ENCODE results near the gene LIPA.

LIPA gene

GRCh38 chr10:89280508-89280907 is 28.9 kb upstream of the LIPA start:
- Mint-ChIP-seq H3K4me3 (no peak overlapping the region), H3K36me3 (no peaks in the 10 kb centered on the region), H3K9me3 (no peaks in the 10 kb centered on the region), H3K27ac (no peak overlapping the region), H3K27me3 (no peaks in the 10 kb centered on the region), H3K4me1 (peaks cover 3% of the 10 kb centered on the region)
- DNase-seq (ENCODE audit: low spot score in 2 of 2): no peak
- no peak for ATAC-seq (ENCODE audit: low read depth)

GRCh38 chr10:89279421-89279869 is 27.9 kb upstream of the LIPA start:
- Mint-ChIP-seq H3K27ac (no peak overlapping the region), H3K36me3 (no peaks in the 10 kb centered on the region), H3K4me1 (peaks cover 3% of the 10 kb centered on the region), H3K27me3 (no peaks in the 10 kb centered on the region), H3K4me3 (no peak overlapping the region), H3K9me3 (no peaks in the 10 kb centered on the region)
- no peak for ATAC-seq (ENCODE audit: low read depth)
- DNase-seq (ENCODE audit: low spot score in 2 of 2): no peak

DNA sequence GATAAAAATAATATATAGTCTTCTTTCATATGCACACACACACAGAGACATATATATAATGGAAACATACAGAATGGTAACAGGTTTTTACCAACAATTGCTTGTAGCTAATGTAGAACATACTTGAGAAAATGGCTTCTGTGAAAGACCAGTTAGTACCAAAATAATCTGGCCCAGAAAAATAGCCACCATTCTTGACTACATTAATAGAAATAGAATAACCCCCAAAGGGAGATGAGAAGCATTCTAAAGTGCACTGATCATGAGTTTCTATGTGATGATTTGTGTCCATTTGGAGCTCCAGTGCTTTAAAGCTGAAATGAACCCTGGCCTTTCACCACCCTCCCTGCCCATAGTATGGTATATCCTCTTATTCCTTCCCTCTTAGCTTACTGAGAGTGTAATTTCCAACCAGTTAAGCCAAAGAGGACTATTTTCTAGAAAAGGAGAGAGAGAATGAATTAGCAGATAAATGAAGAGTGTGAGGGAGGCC is 27.4 kb upstream of the LIPA start:
- DNase-seq (ENCODE audit: low spot score in 2 of 2) (no peak), ATAC-seq (ENCODE audit: low read depth) (no peak)
- H3K27me3 Mint-ChIP-seq: no peaks in the 10 kb centered on the region
- no peaks in the 10 kb centered on the region for H3K9me3 Mint-ChIP-seq
- no peak overlapping the region for H3K27ac Mint-ChIP-seq
- H3K4me1 Mint-ChIP-seq: peaks cover 3% of the 10 kb centered on the region
- no peak overlapping the region for H3K4me3 Mint-ChIP-seq
- no peaks in the 10 kb centered on the region for H3K36me3 Mint-ChIP-seq

DNA sequence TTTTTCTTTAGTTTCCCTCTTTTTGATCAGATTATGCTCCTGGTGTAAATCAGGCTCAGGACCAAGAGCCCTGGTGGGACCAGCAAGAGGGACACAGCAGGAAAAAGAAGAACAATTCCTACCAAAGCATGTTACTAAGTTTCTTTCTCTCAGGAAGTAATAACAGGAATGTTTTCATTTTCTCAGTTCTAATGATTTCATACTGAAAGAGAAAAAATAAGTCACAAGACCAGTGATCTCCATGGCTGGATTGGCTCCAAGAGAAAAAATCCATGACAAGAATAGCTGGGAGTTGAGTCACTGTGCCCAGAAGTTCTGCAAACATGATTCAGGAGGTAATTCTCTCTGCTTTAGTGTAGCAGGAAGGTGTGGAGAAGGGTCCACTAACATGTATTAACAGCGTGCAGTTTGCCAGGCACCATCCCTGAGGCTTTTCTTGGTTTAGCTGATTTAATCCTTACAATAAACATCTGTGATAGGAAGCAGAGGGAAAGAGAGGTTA is 26.5 kb upstream of the LIPA start:
- ATAC-seq (ENCODE audit: low read depth) (no peak), DNase-seq (ENCODE audit: low spot score in 2 of 2) (no peak)
- no peak overlapping the region for H3K27ac Mint-ChIP-seq
- no peaks in the 10 kb centered on the region for H3K4me1 Mint-ChIP-seq
- H3K9me3 Mint-ChIP-seq: no peaks in the 10 kb centered on the region
- H3K36me3 Mint-ChIP-seq: no peaks in the 10 kb centered on the region
- no peak overlapping the region for H3K4me3 Mint-ChIP-seq
- H3K27me3 Mint-ChIP-seq: no peaks in the 10 kb centered on the region

DNA sequence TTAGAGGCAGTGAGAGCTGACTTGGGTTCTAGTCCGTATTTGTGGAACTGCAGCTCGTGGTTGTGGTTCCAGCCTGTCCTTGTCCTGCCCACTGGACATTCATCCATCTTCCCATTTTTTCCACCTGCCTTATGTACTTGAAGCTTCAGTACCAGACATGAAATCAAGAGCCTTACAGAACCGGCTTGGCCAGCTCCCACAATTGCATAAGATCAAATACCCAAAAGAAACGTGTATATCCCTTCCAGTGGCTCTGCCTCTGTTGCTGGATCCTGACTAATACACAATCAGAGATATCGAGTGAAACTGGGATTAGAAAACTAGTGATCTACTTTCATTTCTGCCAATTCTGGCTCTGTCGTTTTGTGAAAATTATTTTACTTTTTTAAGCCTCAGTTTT is 23.8 kb upstream of the LIPA start:
- Mint-ChIP-seq H3K4me3 (no peak overlapping the region), H3K4me1 (no peaks in the 10 kb centered on the region), H3K36me3 (peaks cover 2% of the 10 kb centered on the region), H3K9me3 (peaks cover 2% of the 10 kb centered on the region), H3K27ac (peak overlapping the region; percentile 22), H3K27me3 (no peaks in the 10 kb centered on the region)
- ATAC-seq (ENCODE audit: low read depth): no peak
- no peak for DNase-seq (ENCODE audit: low spot score in 2 of 2)

DNA sequence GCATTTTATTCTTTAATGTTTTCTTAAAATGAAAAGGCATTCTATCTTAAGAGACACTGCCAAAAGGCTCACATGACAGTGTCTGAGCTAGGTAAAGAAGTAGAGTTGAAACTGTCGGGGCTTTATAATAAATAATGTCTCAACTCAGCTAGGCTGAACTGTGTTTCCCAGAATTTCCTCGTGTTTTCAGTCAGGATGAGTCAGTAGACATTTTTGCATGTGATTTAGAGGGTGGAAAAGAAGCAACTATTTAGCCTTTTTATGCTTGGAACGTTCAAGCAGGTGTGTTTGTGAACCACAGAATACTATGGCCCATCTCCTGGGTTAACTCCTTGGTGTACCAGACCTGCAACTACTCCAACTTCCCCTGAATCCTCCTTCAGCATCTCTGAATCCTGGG is 23.4 kb upstream of the LIPA start:
- ATAC-seq (ENCODE audit: low read depth) (no peak), DNase-seq (ENCODE audit: low spot score in 2 of 2) (no peak)
- H3K4me1 Mint-ChIP-seq: no peaks in the 10 kb centered on the region
- H3K4me3 Mint-ChIP-seq: no peak overlapping the region
- H3K36me3 Mint-ChIP-seq: peaks cover 2% of the 10 kb centered on the region
- no peaks in the 10 kb centered on the region for H3K27me3 Mint-ChIP-seq
- peaks cover 2% of the 10 kb centered on the region for H3K9me3 Mint-ChIP-seq
- peak overlapping the region; percentile 22 for H3K27ac Mint-ChIP-seq

GRCh38 chr10:89273680-89274079 is 22.1 kb upstream of the LIPA start:
- peaks cover 2% of the 10 kb centered on the region for H3K36me3 Mint-ChIP-seq
- H3K4me1 Mint-ChIP-seq: no peaks in the 10 kb centered on the region
- no peak overlapping the region for H3K4me3 Mint-ChIP-seq
- H3K27ac Mint-ChIP-seq: no peak overlapping the region
- DNase-seq (ENCODE audit: low spot score in 2 of 2) (no peak), ATAC-seq (ENCODE audit: low read depth) (no peak)
- no peaks in the 10 kb centered on the region for H3K27me3 Mint-ChIP-seq
- H3K9me3 Mint-ChIP-seq: peaks cover 2% of the 10 kb centered on the region

GRCh38 chr10:89271532-89271931 is 20.0 kb upstream of the LIPA start:
- no peaks in the 10 kb centered on the region for H3K4me1 Mint-ChIP-seq
- DNase-seq (ENCODE audit: low spot score in 2 of 2) (no peak), ATAC-seq (ENCODE audit: low read depth) (no peak)
- H3K27ac Mint-ChIP-seq: no peak overlapping the region
- H3K4me3 Mint-ChIP-seq: no peak overlapping the region
- no peaks in the 10 kb centered on the region for H3K27me3 Mint-ChIP-seq
- peaks cover 2% of the 10 kb centered on the region for H3K36me3 Mint-ChIP-seq
- peaks cover 2% of the 10 kb centered on the region for H3K9me3 Mint-ChIP-seq

GRCh38 chr10:89270153-89270483 is 18.5 kb upstream of the LIPA start:
- Mint-ChIP-seq H3K4me1 (no peaks in the 10 kb centered on the region), H3K27ac (no peak overlapping the region), H3K36me3 (peaks cover 2% of the 10 kb centered on the region), H3K9me3 (peaks cover 2% of the 10 kb centered on the region), H3K4me3 (no peak overlapping the region), H3K27me3 (no peaks in the 10 kb centered on the region)
- no peak for ATAC-seq (ENCODE audit: low read depth)
- DNase-seq (ENCODE audit: low spot score in 2 of 2): no peak

GRCh38 chr10:89269433-89270152 is 18.0 kb upstream of the LIPA start:
- Mint-ChIP-seq H3K36me3 (peaks cover 2% of the 10 kb centered on the region), H3K9me3 (peaks cover 2% of the 10 kb centered on the region), H3K4me3 (no peak overlapping the region), H3K27ac (no peak overlapping the region), H3K4me1 (no peaks in the 10 kb centered on the region), H3K27me3 (no peaks in the 10 kb centered on the region)
- ATAC-seq (ENCODE audit: low read depth) (no peak), DNase-seq (ENCODE audit: low spot score in 2 of 2) (no peak)

DNA sequence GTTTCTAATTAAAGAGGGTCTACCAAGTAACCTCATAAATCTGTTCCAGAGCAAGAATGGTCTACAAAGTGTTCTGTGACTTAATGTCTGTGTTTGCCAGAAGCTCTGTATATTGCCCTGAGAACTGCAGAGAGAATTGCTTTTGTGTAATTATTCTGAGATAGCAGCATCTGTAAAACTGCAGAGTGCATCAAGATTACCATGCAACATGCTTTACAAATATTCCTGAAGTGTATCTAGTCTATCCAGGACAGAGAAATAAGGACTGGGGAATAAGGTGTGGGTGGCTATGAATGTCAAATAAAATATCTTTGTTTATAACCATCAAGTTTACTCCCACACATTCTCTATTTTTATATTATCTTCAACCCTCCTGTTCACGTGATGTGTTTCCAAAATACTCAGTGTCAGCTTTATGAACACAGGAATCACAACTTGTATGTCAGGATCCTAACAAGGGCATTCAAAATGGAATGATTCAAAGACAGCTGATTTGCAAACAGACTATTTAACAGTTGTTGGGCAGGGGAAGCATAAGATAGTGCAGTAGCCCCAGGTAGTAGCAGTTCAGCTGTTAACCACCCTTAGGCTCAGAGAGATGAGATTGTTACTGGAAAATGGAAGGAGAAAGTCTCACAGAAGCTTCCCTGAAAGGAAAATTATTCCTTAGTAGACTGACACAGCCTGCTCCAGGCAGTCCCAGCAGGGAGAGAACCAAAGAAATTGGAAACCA is 15.3 kb upstream of the LIPA start:
- H3K9me3 Mint-ChIP-seq: no peaks in the 10 kb centered on the region

DNA sequence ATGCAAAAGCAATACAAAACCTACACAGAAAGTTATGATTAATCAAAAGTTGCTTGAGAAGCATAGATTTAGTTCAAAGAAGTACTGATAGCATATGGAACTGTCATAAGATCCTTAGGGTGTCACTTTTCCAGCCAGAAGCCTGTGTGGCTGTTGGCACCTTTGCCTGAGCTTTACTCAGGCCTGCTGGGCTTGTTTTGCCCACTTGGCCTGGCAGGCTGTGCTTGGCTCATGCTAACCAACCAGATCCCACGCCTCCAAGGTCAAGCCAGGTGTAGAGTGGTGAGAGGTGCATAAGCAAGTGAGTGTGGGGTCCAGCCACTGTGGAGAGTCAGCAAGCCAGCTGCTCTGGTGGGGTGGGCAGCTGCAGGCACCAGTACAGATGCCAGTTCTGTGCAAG is 12.0 kb upstream of the LIPA start:
- Mint-ChIP-seq H3K27ac (no peak overlapping the region), H3K4me1 (no peaks in the 10 kb centered on the region), H3K36me3 (no peaks in the 10 kb centered on the region), H3K27me3 (no peaks in the 10 kb centered on the region), H3K9me3 (no peaks in the 10 kb centered on the region), H3K4me3 (no peak overlapping the region)
- ATAC-seq (ENCODE audit: low read depth): no peak
- no peak for DNase-seq (ENCODE audit: low spot score in 2 of 2)

More for the DNA sequence above, 15.3 kb upstream of the LIPA start:
- no peak for ATAC-seq (ENCODE audit: low read depth)
- no peaks in the 10 kb centered on the region for H3K27me3 Mint-ChIP-seq
- no peak for DNase-seq (ENCODE audit: low spot score in 2 of 2)
- no peaks in the 10 kb centered on the region for H3K36me3 Mint-ChIP-seq
- H3K4me3 Mint-ChIP-seq: no peak overlapping the region
- H3K27ac Mint-ChIP-seq: no peak overlapping the region
- H3K4me1 Mint-ChIP-seq: no peaks in the 10 kb centered on the region

- H3K27me3 Mint-ChIP-seq: no peaks in the 10 kb centered on the region
- no peak overlapping the region for H3K27ac Mint-ChIP-seq
- no peak overlapping the region for H3K4me3 Mint-ChIP-seq
- no peak for DNase-seq (ENCODE audit: low spot score in 2 of 2)
- no peaks in the 10 kb centered on the region for H3K36me3 Mint-ChIP-seq
- no peaks in the 10 kb centered on the region for H3K9me3 Mint-ChIP-seq
- no peak for ATAC-seq (ENCODE audit: low read depth)
- H3K4me1 Mint-ChIP-seq: no peaks in the 10 kb centered on the region
Observed at GRCh38 chr10:89263091-89263490, 11.5 kb upstream of the LIPA start.

DNA sequence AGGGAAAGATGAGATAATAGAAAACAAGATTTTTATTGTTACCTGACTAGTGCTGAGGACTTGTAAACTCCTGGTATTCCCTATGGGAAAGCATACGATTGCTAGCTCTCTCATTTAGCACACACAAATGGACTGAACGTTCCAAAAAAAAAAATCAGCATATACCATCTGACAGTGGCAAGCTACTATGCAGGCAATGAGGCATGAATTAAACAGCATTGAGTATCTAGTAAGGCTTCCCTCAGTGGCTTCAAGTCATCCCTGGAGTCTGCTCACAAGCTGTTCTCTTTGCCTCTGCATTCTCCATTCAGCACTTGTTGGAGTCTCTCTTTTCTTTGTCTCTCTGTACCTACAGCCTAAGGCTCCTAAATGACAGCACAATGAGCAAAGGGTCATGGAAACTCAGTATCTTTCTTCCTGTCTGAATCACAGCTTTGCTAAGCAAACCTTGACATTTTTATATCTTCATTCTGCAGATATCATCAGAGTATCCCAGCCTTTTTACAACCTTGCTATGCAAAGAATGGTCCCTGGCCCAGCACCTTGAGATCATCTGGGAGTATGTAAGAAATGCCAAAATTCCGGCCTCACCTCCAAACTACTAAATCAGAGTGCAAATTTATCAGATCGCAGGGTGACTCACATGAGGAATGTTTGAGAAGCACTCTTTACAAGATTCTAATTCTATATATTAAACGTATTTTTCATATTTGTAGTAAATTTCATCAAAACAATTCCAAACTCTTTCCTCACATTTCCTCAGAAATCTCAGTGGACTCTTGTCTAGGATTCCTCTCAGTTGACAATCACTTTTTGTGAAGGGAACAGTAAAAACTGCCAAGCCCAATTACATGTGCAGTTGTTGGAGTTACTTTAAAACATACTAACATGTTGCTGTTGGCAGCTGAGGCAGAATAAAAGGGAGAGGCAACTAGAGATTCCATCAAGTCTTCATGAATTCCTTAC is 10.8 kb upstream of the LIPA start:
- Mint-ChIP-seq H3K27me3 (no peaks in the 10 kb centered on the region), H3K4me3 (no peak overlapping the region), H3K36me3 (no peaks in the 10 kb centered on the region), H3K27ac (no peak overlapping the region), H3K4me1 (no peaks in the 10 kb centered on the region), H3K9me3 (no peaks in the 10 kb centered on the region)
- ATAC-seq (ENCODE audit: low read depth) (no peak), DNase-seq (ENCODE audit: low spot score in 2 of 2) (no peak)

Measured in memory B cell (primary cell).